ENCODE measurements around the gene GDI1. TPM values are rescaled to one million over a fixed set of nuclear protein-coding genes. Genes with fewer than 3 reads are reported as not detected.
A peak's percentile ranks its signal among the peaks of the same experiment; 100 is the strongest.

Gene GDI1
- polyA plus RNA-seq, 1 of the 3 experiments (the other 2 are of a cell fraction): 408 TPM

DNA sequence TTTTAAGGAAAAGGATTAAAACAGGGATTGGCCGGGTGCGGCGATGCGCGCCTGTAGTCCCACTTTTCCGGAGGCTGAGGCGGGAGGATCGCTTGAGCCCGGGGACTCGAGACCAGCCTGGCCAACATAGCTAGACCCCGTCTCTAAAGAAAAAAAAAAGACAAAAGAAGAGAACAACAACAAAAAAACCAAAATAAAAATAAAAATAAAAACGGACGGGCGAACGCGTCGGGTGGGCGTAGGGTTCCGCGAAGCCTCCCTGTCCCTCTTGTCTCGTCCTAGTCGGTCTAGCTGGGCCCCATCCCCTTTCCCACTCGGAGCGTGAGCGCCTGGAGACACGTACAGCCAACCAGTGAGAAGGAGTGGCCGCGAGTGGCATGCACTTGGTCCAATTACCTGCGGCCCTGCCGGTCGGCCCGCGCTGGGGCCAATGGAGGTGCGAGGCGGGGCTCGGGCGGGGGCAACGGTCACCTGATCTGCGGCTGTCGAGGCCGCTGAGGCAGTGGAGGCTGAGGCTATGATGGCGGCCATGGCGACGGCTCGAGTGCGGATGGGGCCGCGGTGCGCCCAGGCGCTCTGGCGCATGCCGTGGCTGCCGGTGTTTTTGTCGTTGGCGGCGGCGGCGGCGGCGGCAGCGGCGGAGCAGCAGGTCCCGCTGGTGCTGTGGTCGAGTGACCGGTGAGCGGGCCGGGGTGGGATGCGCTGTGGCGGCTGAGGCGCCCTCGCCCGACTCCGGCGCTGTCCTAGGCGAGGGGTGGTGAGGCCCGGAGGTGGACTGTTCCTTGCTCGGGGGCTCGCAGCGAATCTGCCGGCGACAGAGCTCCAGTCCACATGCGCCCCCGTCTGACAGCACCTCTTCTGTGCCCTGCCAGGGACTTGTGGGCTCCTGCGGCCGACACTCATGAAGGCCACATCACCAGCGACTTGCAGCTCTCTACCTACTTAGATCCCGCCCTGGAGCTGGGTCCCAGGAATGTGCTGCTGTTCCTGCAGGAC is 8.5 kb upstream of the GDI1 start, which contains the start of gene ATP6AP1 (continued):
- TF ChIP-seq, protein P1, sequence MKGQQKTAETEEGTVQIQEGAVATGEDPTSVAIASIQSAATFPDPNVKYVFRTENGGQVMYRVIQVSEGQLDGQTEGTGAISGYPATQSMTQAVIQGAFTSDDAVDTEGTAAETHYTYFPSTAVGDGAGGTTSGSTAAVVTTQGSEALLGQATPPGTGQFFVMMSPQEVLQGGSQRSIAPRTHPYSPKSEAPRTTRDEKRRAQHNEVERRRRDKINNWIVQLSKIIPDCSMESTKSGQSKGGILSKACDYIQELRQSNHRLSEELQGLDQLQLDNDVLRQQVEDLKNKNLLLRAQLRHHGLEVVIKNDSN (IDR thresholded peaks at IDR 0.05; ENCODE audit: borderline replicate concordance, low read depth): peak; percentile 90

DNA sequence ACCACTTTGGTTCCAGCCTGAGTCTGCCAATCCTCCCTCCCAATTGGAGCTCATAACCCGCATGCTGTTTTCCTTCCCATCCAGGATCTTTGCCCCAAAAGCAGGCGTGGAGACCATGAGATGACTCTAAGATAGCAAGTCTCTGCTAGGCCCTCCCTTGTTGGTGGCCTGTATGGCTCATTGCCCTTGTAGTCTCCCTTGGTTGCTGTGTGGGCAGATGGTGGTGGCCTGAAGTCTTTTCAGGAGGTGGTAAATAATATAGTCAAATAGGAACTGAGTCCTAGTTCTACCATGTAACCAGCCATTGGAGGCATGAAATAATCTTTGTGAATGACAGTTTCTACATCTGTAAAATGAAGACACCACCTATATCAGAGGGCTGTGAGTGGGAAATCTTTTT is 7.2 kb upstream of the GDI1 start:
- Histone ChIP-seq H4K20me1 (ENCODE audit: insufficient read depth) (no peaks in the 10 kb centered on the region), H3K4me3 (ENCODE audit: low read depth in 2 of 2, low read length in 1 of 2) (peak overlapping the region; percentile 56 to 70; a peak in 2 of 4 replicates), H3F3A (replicated peaks; ENCODE audit: insufficient read depth) (no peaks in the 10 kb centered on the region), H3K9me2 (no peaks in the 10 kb centered on the region), H3K4me2 (peak overlapping the region; percentile 79), H3K27me3 (ENCODE audit: insufficient read depth) (peaks cover 9% of the 10 kb centered on the region), H3K9ac (no peak overlapping the region), H2AFZ (ENCODE audit: low read depth) (no peak overlapping the region), H3K36me3 (replicated peaks in 1 of 2; ENCODE audit: control insufficient read depth in 1 of 2, insufficient read depth in 2 of 2, low read length in 1 of 2) (peaks cover 0 to 6% of the 10 kb centered on the region in 2 experiments), H3K4me1 (ENCODE audit: control insufficient read depth in 1 of 2, insufficient read depth in 2 of 2, low read depth in 1 of 2, low read length in 1 of 2) (peaks cover 0 to 6% of the 10 kb centered on the region in 2 experiments; a peak in 1 of 4 replicates), H3K9me3 (no peaks in the 10 kb centered on the region), H3K79me2 (ENCODE audit: insufficient read depth) (peaks cover 22% of the 10 kb centered on the region; the same call in 1 of the 2 replicates), H3K27ac (ENCODE audit: low read depth in 2 of 2, low read length in 1 of 2) (no peak overlapping the region)
- TF ChIP-seq GABPA (IDR thresholded peaks at IDR 0.05; ENCODE audit: low read depth) (no peak), MEF2A (IDR thresholded peaks at IDR 0.05; ENCODE audit: borderline replicate concordance, low read depth) (no peak), RCOR1 (IDR thresholded peaks at IDR 0.05; ENCODE audit: low read length) (no peak), GATA2 (CRISPR knock-in tag; IDR thresholded peaks at IDR 0.05) (no peak), ELF1 (IDR thresholded peaks at IDR 0.05) (no peak), NRF1 (IDR thresholded peaks at IDR 0.05; ENCODE audit: low read depth, low read length) (no peak), EP300 (IDR thresholded peaks at IDR 0.05; ENCODE audit: borderline replicate concordance in 1 of 2, low read depth in 1 of 2, low read length in 1 of 2) (no peak), FOSL2 (IDR thresholded peaks at IDR 0.05; ENCODE audit: borderline replicate concordance, low read depth) (no peak), RAD21 (IDR thresholded peaks at IDR 0.05; ENCODE audit: low read length) (no peak), CHD2 (IDR thresholded peaks at IDR 0.05; ENCODE audit: low read length, partially characterized antibody) (no peak)
- ChIA-PET CTCF (interaction anchor here (0.8 to 1.3 kb wide), 2 partner anchors 9 to 20 kb away, joined by 3 to 4 read pairs; partner anchors contain the start of gene DNASE1L1), POLR2A (no interaction called here)
- WGBS (ENCODE audit: low lambda C conversion rate): 40% methylated on average over 2 of the region's 2 CpGs
- no peak for DNase-seq

DNA sequence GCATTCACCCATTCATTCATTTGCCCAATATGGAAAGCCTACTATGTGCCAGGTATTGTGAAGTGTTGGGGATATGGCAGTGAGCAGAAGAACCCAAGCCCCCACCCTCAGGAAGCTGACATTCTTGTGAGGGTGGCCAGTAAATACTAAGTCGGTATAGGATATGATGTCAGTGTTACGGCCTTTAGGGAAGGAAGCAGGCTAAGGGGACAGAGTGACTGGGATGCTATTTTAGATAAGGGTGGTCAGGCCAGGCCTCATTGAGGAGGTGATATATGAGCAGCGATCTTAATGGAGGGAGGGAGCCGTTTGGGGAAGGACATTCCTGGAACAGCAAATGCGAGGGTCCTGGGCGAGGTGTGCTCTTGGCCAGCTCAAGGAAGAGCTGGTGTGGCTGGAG is 6.5 kb upstream of the GDI1 start:
- CTCF ChIA-PET: interaction anchor here (1.0 to 1.5 kb wide), 2 partner anchors 12 to 117 kb away, joined by 3 to 4 read pairs; partner anchors contain the start of gene IKBKG
- DNase-seq: no peak
- peaks cover 22% of the 10 kb centered on the region; the same call in 1 of the 2 replicates for H3K79me2 ChIP-seq (ENCODE audit: insufficient read depth)
- POLR2A ChIA-PET: interaction anchor here (1.3 kb wide), 1 partner anchor 13 kb away, joined by 3 read pairs; no protein-coding TSS in a partner anchor
- peaks cover 0 to 6% of the 10 kb centered on the region in 2 experiments; a peak in 1 of 4 replicates for H3K4me1 ChIP-seq (ENCODE audit: control insufficient read depth in 1 of 2, insufficient read depth in 2 of 2, low read depth in 1 of 2, low read length in 1 of 2)
- TF ChIP-seq ELF1 (IDR thresholded peaks at IDR 0.05) (no peak), FOXM1 (IDR thresholded peaks at IDR 0.05; ENCODE audit: low read depth) (no peak), TCF12 (IDR thresholded peaks at IDR 0.05) (no peak), NRF1 (IDR thresholded peaks at IDR 0.05; ENCODE audit: low read depth, low read length) (no peak)
- TF ChIP-seq, protein P2, sequence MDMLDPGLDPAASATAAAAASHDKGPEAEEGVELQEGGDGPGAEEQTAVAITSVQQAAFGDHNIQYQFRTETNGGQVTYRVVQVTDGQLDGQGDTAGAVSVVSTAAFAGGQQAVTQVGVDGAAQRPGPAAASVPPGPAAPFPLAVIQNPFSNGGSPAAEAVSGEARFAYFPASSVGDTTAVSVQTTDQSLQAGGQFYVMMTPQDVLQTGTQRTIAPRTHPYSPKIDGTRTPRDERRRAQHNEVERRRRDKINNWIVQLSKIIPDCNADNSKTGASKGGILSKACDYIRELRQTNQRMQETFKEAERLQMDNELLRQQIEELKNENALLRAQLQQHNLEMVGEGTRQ (IDR thresholded peaks at IDR 0.05; ENCODE audit: borderline replicate concordance, low read depth, low read length): no peak
- TF ChIP-seq, protein P3, sequence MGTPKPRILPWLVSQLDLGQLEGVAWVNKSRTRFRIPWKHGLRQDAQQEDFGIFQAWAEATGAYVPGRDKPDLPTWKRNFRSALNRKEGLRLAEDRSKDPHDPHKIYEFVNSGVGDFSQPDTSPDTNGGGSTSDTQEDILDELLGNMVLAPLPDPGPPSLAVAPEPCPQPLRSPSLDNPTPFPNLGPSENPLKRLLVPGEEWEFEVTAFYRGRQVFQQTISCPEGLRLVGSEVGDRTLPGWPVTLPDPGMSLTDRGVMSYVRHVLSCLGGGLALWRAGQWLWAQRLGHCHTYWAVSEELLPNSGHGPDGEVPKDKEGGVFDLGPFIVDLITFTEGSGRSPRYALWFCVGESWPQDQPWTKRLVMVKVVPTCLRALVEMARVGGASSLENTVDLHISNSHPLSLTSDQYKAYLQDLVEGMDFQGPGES (IDR thresholded peaks at IDR 0.05; ENCODE audit: low read depth, low read length): no peak
- H3K27ac ChIP-seq (ENCODE audit: low read depth in 2 of 2, low read length in 1 of 2): no peak overlapping the region
- H3K9me2 ChIP-seq: no peaks in the 10 kb centered on the region
- WGBS (ENCODE audit: low lambda C conversion rate): 52% methylated on average over 6 of the region's 6 CpGs
- H3K9ac ChIP-seq: no peak overlapping the region
- H3K4me2 ChIP-seq: peak overlapping the region; percentile 79; the same call in 1 of the 2 replicates
- no peaks in the 10 kb centered on the region for H3K9me3 ChIP-seq
- peaks cover 9% of the 10 kb centered on the region for H3K27me3 ChIP-seq (ENCODE audit: insufficient read depth)
- H4K20me1 ChIP-seq (ENCODE audit: insufficient read depth): no peaks in the 10 kb centered on the region
- H3F3A ChIP-seq (replicated peaks; ENCODE audit: insufficient read depth): no peaks in the 10 kb centered on the region
- no peak overlapping the region for H2AFZ ChIP-seq (ENCODE audit: low read depth)
- H3K36me3 ChIP-seq (replicated peaks in 1 of 2; ENCODE audit: control insufficient read depth in 1 of 2, insufficient read depth in 2 of 2, low read length in 1 of 2): peaks cover 0 to 6% of the 10 kb centered on the region in 2 experiments
- H3K4me3 ChIP-seq (ENCODE audit: low read depth in 2 of 2, low read length in 1 of 2): no peak overlapping the region
